GM12878 (cell line): ENCODE data around the gene COL1A1. TPM values are rescaled to one million over a fixed set of nuclear protein-coding genes. Genes with fewer than 3 reads are reported as not detected.

Source experiments
- ATAC-seq: fragments of 200-7000 bp; cut with Tn5 transposase; 3 replicates; pipeline ENCODE4 v1.9.1; 2020; ENCODE audit warnings: mild to moderate bottlenecking, moderate library complexity
- BruUV-seq: library from RNA; stranded (reverse); fragments of 400-500 nt; replicated peaks from 2 replicates; lab custom pipeline; 2021; lab: Mats Ljungman, UMichigan
- CTCF ChIA-PET: fragments of 300-600 bp; sonication (Branson Sonifier 250); formaldehyde crosslinking; extraction: SDS; loops from one replicate; lab custom pipeline; 2021; ENCODE audit warnings: inconsistent platforms; lab: Yijun Ruan, JAX
- POLR2A ChIA-PET: fragments of 350-600 bp; formaldehyde crosslinking; extraction: SDS; loops from one replicate; lab custom pipeline; 2021; ENCODE audit warnings: inconsistent platforms; lab: Charles Lee
- RAD21 ChIA-PET: fragments of 300-600 bp; sonication (Branson Sonifier 250); formaldehyde crosslinking; loops from one replicate; lab custom pipeline; 2023; ENCODE audit warnings: antibody characterized with exemption; ENCODE audit not compliant: unreplicated experiment; lab: Charles Lee
- SMC1A ChIA-PET: fragments of 300-600 bp; sonication (Branson Sonifier 250); formaldehyde crosslinking; loops from one replicate; lab custom pipeline; 2023; ENCODE audit not compliant: unreplicated experiment, uncharacterized antibody; lab: Charles Lee
- DNase-seq: peaks from one replicate; pipeline ENCODE4 v3.0.0-alpha.2; 2011; ENCODE audit warnings: low read depth, low spot score
- FAIRE-seq: peaks from 3 replicates; lab custom pipeline; 2011; peaks lifted over from hg19 to GRCh38; lab: Jason Lieb, UNC
- H2AFZ ChIP-seq: 2 replicates; pipeline ENCODE4 v1.6.0; 2011; ENCODE audit warnings: low read depth, low read length, control low read depth; ENCODE audit not compliant: control insufficient read depth
- H3K27ac ChIP-seq: 2 replicates; pipeline ENCODE4 v1.5.1; 2011; ENCODE audit warnings: control low read depth; ENCODE audit not compliant: control insufficient read depth, insufficient read depth
- H3K27me3 ChIP-seq, 2 experiments: replicated peaks in 1 of 2; 2 replicates each; pipeline versions ENCODE4 v1.6.0 to v1.6.1; 2011; ENCODE audit warnings: low read length in 1 of 2; ENCODE audit not compliant: control insufficient read depth in 2 of 2, insufficient read depth in 2 of 2
- H3K36me3 ChIP-seq, 2 experiments: 2 replicates each; pipeline ENCODE4 v1.5.1; 2011; ENCODE audit warnings: low read length in 1 of 2; ENCODE audit not compliant: control insufficient read depth in 2 of 2, insufficient read depth in 2 of 2
- H3K4me1 ChIP-seq: 2 replicates; pipeline ENCODE4 v1.6.1; 2011; ENCODE audit warnings: mild to moderate bottlenecking, low read length, moderate library complexity, mixed read lengths; ENCODE audit not compliant: control insufficient read depth, insufficient read depth
- H3K4me2 ChIP-seq: 2 replicates; pipeline ENCODE4 v1.6.0; 2011; ENCODE audit warnings: control low read depth; ENCODE audit not compliant: control insufficient read depth, insufficient read depth
- H3K4me3 ChIP-seq: fragments of 200-600 bp; sonication (generic); 2 replicates; pipeline ENCODE4 v1.5.1; 2016
- H3K79me2 ChIP-seq: 2 replicates; pipeline ENCODE4 v1.6.0; 2011; ENCODE audit warnings: low read length; ENCODE audit not compliant: control insufficient read depth, insufficient read depth
- H3K9ac ChIP-seq: 2 replicates; pipeline ENCODE4 v1.8.0; 2011; ENCODE audit warnings: low read length, control low read depth, mixed read lengths; ENCODE audit not compliant: control insufficient read depth, insufficient read depth
- H3K9me3 ChIP-seq: replicated peaks from 3 replicates; pipeline ENCODE4 v1.5.1; 2011; ENCODE audit warnings: mild to moderate bottlenecking, low read length; ENCODE audit not compliant: control insufficient read depth, insufficient read depth
- H4K20me1 ChIP-seq: 2 replicates; pipeline ENCODE4 v1.6.0; 2011; ENCODE audit not compliant: control insufficient read depth, insufficient read depth
- CHD4 ChIP-seq: fragments of 200-600 bp; sonication (generic); IDR thresholded peaks from 2 replicates; pipeline ENCODE4 v1.6.1; 2016; ENCODE audit warnings: mild to moderate bottlenecking
- CREM ChIP-seq: IDR thresholded peaks from 2 replicates; pipeline ENCODE4 v1.6.1; 2014; ENCODE audit warnings: antibody characterized with exemption, low read depth
- HDGF ChIP-seq: fragments of 450-650 bp; IDR thresholded peaks from 2 replicates; pipeline ENCODE4 v1.6.1; 2016; ENCODE audit warnings: antibody characterized with exemption
- IKZF1 ChIP-seq: fragments of 450-650 bp; conservative IDR thresholded peaks from 2 replicates; pipeline ENCODE4 v1.6.1; 2017; ENCODE audit warnings: antibody characterized with exemption, mild to moderate bottlenecking
- IKZF2 ChIP-seq, 2 experiments: fragments of 450-650 bp; IDR thresholded peaks; 2 replicates each; pipeline ENCODE4 v1.6.1; 2017; ENCODE audit warnings: mild to moderate bottlenecking in 2 of 2, moderate library complexity in 2 of 2
- KAT2A ChIP-seq: conservative IDR thresholded peaks from 2 replicates; pipeline ENCODE4 v1.6.1; 2011; ENCODE audit warnings: low read depth, low read length; ENCODE audit not compliant: control insufficient read depth
- KDM1A ChIP-seq: fragments of 200-600 bp; sonication (generic); IDR thresholded peaks from 2 replicates; pipeline ENCODE4 v1.6.1; 2016; ENCODE audit warnings: borderline replicate concordance
- PAX5 ChIP-seq: IDR thresholded peaks from 2 replicates; pipeline ENCODE4 v1.6.1; 2011; ENCODE audit warnings: low read depth, low read length, borderline replicate concordance
- RB1 ChIP-seq: fragments of 450-650 bp; formaldehyde crosslinking; IDR thresholded peaks from 2 replicates; pipeline ENCODE4 v1.6.1; 2017; ENCODE audit warnings: mild to moderate bottlenecking, borderline replicate concordance
- SIN3A ChIP-seq: IDR thresholded peaks from 2 replicates; pipeline ENCODE4 v1.6.1; 2012; ENCODE audit warnings: low read depth, low read length, improper control_type of control experiment
- ZBTB4 ChIP-seq: fragments of 450-650 bp; formaldehyde crosslinking; IDR thresholded peaks from 2 replicates; pipeline ENCODE4 v1.4.0; 2022; ENCODE audit warnings: mild to moderate bottlenecking, moderate library complexity
- WGBS: methylation state at CpG from one replicate; pipeline ENCODE4 v1.1.6; 2016; ENCODE audit warnings: low lambda C conversion rate; ENCODE audit not compliant: insufficient replicate concordance, insufficient coverage; ENCODE audit errors: missing lambda C conversion rate; 5-methylcytosine and 5-hydroxymethylcytosine counted together
- in situ Hi-C: fragments of 300-500 bp; cut with MboI; formaldehyde crosslinking; loops from 9 replicates; pipeline ENCODE4 v1.14.3; 2018; ENCODE audit warnings: mixed read lengths
- intact Hi-C: fragments of 100-400 bp; cut with micrococcal nuclease; formaldehyde crosslinking; loops from one replicate; pipeline ENCODE4 v1.14.2; 2022; ENCODE audit not compliant: unreplicated experiment
- polyA plus RNA-seq, 11 experiments: library from polyadenylated mRNA; depleted of rRNA in 4 of 11; unstranded in 6 of 11; stranded (reverse) in 5 of 11; fragments of >200 nt; fragmentation: Nextera tagmentation in 4 of 11; fragmentation: Illumina TruSeq in 1 of 11; extraction: Ambion mirVana in 4 of 11; extraction: Trizol in 1 of 11; gene quantifications; 1 replicate in 1 of 11; 2 replicates in 10 of 11; pipeline versions ENCODE4 v1.2.1 to v1.2.3, GENCODE V29; 2011 to 2016; ENCODE audit warnings: inconsistent platforms in 2 of 11, missing spikeins in 2 of 11, low read depth in 1 of 11
- total RNA-seq, 4 experiments: library from RNA; depleted of rRNA in 3 of 4; stranded (reverse); fragments of >200 nt in 3 of 4; fragmentation: Illumina TruSeq in 1 of 4; extraction: Trizol in 1 of 4; gene quantifications; 2 replicates each; pipeline versions ENCODE4 v1.2.1 to v1.2.3, GENCODE V29; 2013 to 2021
- TF ChIP-seq, protein P1 (sequence below): fragments of 450-650 bp; IDR thresholded peaks from 2 replicates; pipeline ENCODE4 v1.6.1; 2017; ENCODE audit warnings: low read depth, mild to moderate bottlenecking, moderate library complexity
- TF ChIP-seq, protein P2 (sequence below): fragments of 450-650 bp; IDR thresholded peaks from 2 replicates; pipeline ENCODE4 v1.6.1; 2016; ENCODE audit warnings: mild to moderate bottlenecking

Gene COL1A1
- total and polyA plus RNA-seq, 10 of the 15 experiments (the other 5 are each of a cell fraction or from before 2014, with no cell fraction given): 0.18 to 7.7 (median 2.3) TPM

DNA sequence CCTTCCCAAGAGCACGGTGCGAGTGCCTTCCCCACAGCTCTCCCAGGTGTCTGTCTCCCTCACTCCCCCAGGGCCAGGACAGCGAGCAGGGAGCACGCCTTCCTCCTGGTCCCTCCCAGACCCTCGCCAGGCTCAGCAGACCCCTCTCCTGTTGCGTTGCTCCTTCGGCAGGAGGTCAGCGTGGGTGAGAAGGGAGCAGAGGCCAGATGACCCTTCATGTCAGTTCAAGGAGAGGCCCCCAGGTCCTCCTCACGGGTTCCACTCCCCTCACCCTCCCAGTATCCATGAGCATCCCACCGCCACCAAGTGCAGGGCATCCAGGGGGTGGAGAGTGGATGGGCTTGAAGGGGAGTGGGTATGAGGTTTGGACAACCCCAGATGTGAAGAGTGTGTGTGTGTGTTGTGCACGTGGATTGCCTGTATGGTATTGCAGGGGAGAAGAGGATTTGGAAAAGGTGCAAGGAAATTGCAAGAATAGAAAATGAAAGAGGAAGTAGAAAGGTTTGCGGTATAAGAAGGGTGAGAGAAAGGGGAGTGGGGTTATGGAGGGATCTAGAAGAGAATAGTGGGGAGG is 17.9 kb downstream of the COL1A1 start (continued):
- TF ChIP-seq, protein P1, sequence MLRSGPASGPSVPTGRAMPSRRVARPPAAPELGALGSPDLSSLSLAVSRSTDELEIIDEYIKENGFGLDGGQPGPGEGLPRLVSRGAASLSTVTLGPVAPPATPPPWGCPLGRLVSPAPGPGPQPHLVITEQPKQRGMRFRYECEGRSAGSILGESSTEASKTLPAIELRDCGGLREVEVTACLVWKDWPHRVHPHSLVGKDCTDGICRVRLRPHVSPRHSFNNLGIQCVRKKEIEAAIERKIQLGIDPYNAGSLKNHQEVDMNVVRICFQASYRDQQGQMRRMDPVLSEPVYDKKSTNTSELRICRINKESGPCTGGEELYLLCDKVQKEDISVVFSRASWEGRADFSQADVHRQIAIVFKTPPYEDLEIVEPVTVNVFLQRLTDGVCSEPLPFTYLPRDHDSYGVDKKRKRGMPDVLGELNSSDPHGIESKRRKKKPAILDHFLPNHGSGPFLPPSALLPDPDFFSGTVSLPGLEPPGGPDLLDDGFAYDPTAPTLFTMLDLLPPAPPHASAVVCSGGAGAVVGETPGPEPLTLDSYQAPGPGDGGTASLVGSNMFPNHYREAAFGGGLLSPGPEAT: peak; percentile 90
- no peak for TF ChIP-seq ZBTB4 (CRISPR knock-in tag)
- peak; percentile 98 for TF ChIP-seq IKZF2 (IDR thresholded peaks at IDR 0.05)

- no peak overlapping the region for H3K4me2 ChIP-seq
- FAIRE-seq (no peak), DNase-seq (no peak), ATAC-seq (no peak)
- ChIA-PET CTCF (interaction anchor here (1.3 to 3.3 kb wide), 4 partner anchors 13 to 89 kb away, joined by 3 to 14 read pairs (median 7); no protein-coding TSS in a partner anchor), RAD21 (no interaction called here), POLR2A (no interaction called here), SMC1A (interaction anchor here (2.6 kb wide), 1 partner anchor 13 kb away, joined by 10 read pairs; no protein-coding TSS in a partner anchor)
- no TSS peak for BruUV-seq
- H3K9ac ChIP-seq: no peak overlapping the region
- intact Hi-C loops (no loop called here), in situ Hi-C loops (no loop called here)
- H3K36me3 ChIP-seq: peaks cover 0 to 6% of the 10 kb centered on the region in 2 experiments; a peak in 2 of 4 replicates
- peaks cover 26% of the 10 kb centered on the region for H3K4me1 ChIP-seq
- H4K20me1 ChIP-seq: no peaks in the 10 kb centered on the region
- WGBS: 68% methylated on average over 16 of the region's 18 CpGs
- no peak overlapping the region for H3K27ac ChIP-seq
- H3K79me2 ChIP-seq: no peaks in the 10 kb centered on the region
- no peak overlapping the region for H3K4me3 ChIP-seq
- H2AFZ ChIP-seq: no peak overlapping the region
- H3K27me3 ChIP-seq: no peaks in the 10 kb centered on the region
- no peaks in the 10 kb centered on the region for H3K9me3 ChIP-seq
- TF ChIP-seq CHD4 (no peak), IKZF1 (no peak), KDM1A (no peak), IKZF2 (IDR thresholded peaks at IDR 0.05) (no peak), CREM (no peak), RB1 (no peak), HDGF (no peak), SIN3A (no peak), KAT2A (no peak), PAX5 (no peak)
- TF ChIP-seq, protein P2, sequence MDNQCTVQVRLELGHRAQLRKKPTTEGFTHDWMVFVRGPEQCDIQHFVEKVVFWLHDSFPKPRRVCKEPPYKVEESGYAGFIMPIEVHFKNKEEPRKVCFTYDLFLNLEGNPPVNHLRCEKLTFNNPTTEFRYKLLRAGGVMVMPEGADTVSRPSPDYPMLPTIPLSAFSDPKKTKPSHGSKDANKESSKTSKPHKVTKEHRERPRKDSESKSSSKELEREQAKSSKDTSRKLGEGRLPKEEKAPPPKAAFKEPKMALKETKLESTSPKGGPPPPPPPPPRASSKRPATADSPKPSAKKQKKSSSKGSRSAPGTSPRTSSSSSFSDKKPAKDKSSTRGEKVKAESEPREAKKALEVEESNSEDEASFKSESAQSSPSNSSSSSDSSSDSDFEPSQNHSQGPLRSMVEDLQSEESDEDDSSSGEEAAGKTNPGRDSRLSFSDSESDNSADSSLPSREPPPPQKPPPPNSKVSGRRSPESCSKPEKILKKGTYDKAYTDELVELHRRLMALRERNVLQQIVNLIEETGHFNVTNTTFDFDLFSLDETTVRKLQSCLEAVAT: no peak
Observed at GRCh38 chr17:50182783-50183420, 18.5 kb downstream of the COL1A1 start.
